ENCODE results near the gene MEX3D. TPM values are rescaled to one million over a fixed set of nuclear protein-coding genes. Genes with fewer than 3 reads are reported as not detected.

MEX3D gene
- total and polyA plus RNA-seq, 4 donors, result 0.92 to 9.1 (median 5.2) TPM

DNA sequence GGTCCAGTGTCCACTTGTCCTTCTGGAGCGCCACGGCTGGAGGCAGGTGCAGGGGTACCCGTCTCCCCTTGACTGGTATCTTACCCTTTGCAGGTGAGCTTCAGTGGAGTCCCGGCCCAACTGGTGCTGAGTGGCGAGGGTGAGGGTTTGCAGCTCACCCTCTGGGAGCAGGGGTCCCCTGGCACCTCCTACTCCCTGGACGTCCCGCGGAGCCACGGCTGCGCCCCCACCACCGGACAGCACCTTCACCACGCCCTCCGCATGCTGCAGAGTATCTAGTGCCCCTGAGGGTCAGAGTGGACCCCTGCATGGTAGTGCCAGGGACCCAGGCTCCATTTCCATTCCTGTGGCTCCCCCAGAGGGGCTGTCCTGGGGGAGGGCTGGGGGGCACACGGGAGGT, 33.2 kb downstream of the MEX3D start (continued):
- no peak for TF ChIP-seq CTCF (IDR thresholded peaks at IDR 0.05; ENCODE audit: low read depth, low read length, missing input control)
- no peak for TF ChIP-seq HNF4A (conservative IDR thresholded peaks at IDR 0.05)
- no peak for TF ChIP-seq RAD21 (IDR thresholded peaks at IDR 0.05)
- no peak for TF ChIP-seq JUND (IDR thresholded peaks at IDR 0.05)
- TF ChIP-seq EGR1 (IDR thresholded peaks at IDR 0.05; ENCODE audit: low read depth in 2 of 2), result no peak
- TF ChIP-seq HNF4G (IDR thresholded peaks at IDR 0.05), result no peak

DNA sequence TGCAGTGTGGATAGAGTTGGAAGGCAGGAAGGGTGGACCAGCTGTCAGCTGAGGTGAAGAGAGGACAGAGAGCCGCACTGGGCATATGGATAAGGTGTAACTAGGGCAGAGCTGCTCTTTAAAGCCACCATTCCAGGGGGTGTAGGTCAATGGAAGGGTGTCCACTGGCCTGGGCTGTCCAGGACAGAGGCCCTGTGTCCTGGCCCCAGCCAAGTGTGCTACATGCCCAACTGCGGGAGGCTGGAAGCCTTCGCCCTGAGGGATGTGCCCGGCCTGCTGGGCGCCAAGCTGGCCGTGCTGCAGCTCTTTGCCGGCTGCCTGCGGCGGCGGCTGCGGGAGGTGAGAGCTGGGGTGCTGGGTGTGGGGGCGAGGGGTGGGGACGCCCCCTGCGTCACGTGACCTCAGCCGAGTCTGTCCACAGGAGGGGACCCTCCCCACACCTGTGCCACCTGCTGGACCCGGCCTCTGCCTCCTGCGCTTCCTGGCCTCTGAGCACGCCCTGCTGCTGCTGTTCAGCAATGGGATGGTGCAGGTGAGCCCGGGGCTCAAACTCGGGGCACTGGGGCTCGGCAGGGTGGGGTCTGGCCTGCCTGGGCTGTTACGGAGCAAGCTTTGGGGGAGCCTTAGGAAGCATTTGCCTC, 34.5 kb downstream of the MEX3D start:
- Histone ChIP-seq H3K36me3 (ENCODE audit: control insufficient read depth in 4 of 4, insufficient read depth in 3 of 4, low read depth in 1 of 4, low read length in 3 of 4) (no peaks in the 10 kb centered on the region), H3K27me3 (ENCODE audit: control insufficient read depth in 4 of 4, insufficient read depth in 4 of 4, low read length in 3 of 4) (peaks cover 0 to 7% (median 0%) of the 10 kb centered on the region in 4 donors), H3K4me3 (ENCODE audit: low read depth in 1 of 3, low read length in 3 of 3) (no peak overlapping the region), H3K4me1 (ENCODE audit: control insufficient read depth in 4 of 4, insufficient read depth in 4 of 4, low read length in 3 of 4) (no peaks in the 10 kb centered on the region), H3K9me3 (ENCODE audit: control insufficient read depth in 4 of 4, low read length in 3 of 4) (no peaks in the 10 kb centered on the region), H3K27ac (ENCODE audit: low read depth in 1 of 2, low read length in 2 of 2) (no peak overlapping the region), H3K9ac (ENCODE audit: low read depth in 1 of 2, low read length in 2 of 2) (no peak overlapping the region)
- no peak for DNase-seq (ENCODE audit: low spot score)
- TF ChIP-seq, protein P1, sequence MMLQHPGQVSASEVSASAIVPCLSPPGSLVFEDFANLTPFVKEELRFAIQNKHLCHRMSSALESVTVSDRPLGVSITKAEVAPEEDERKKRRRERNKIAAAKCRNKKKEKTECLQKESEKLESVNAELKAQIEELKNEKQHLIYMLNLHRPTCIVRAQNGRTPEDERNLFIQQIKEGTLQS (IDR thresholded peaks at IDR 0.05), result no peak
- TF ChIP-seq HNF4G (IDR thresholded peaks at IDR 0.05) (no peak), FOXA1 (IDR thresholded peaks at IDR 0.05) (no peak), NR2F2 (IDR thresholded peaks at IDR 0.05) (no peak), EGR1 (IDR thresholded peaks at IDR 0.05; ENCODE audit: low read depth in 2 of 2) (no peak)
- 66% methylated on average over 23 of the region's 23 CpGs for whole genome bisulfite sequencing

- TF ChIP-seq RXRA (IDR thresholded peaks at IDR 0.05) (no peak), EGR1 (IDR thresholded peaks at IDR 0.05; ENCODE audit: low read depth in 2 of 2) (no peak), GABPA (IDR thresholded peaks at IDR 0.05 in 1 of 2, conservative IDR thresholded peaks at IDR 0.05 in 1 of 2) (no peak), NR2F2 (IDR thresholded peaks at IDR 0.05) (no peak), CTCF (IDR thresholded peaks at IDR 0.05; ENCODE audit: low read depth, low read length, missing input control) (no peak), ZBTB33 (IDR thresholded peaks at IDR 0.05) (no peak), JUND (IDR thresholded peaks at IDR 0.05) (no peak), MAX (IDR thresholded peaks at IDR 0.05) (no peak), YY1 (IDR thresholded peaks at IDR 0.05) (no peak), FOXA1 (IDR thresholded peaks at IDR 0.05) (no peak)
- TF ChIP-seq, protein P1 (IDR thresholded peaks at IDR 0.05), result no peak
- Histone ChIP-seq H3K4me3 (ENCODE audit: low read depth in 1 of 3, low read length in 3 of 3) (no peak overlapping the region), H3K27ac (ENCODE audit: low read depth in 1 of 2, low read length in 2 of 2) (no peak overlapping the region), H3K36me3 (ENCODE audit: control insufficient read depth in 4 of 4, insufficient read depth in 3 of 4, low read depth in 1 of 4, low read length in 3 of 4) (no peaks in the 10 kb centered on the region), H3K9ac (ENCODE audit: low read depth in 1 of 2, low read length in 2 of 2) (no peak overlapping the region), H3K9me3 (ENCODE audit: control insufficient read depth in 4 of 4, low read length in 3 of 4) (no peaks in the 10 kb centered on the region), H3K27me3 (ENCODE audit: control insufficient read depth in 4 of 4, insufficient read depth in 4 of 4, low read length in 3 of 4) (peaks cover 0 to 7% (median 1%) of the 10 kb centered on the region in 4 donors), H3K4me1 (ENCODE audit: control insufficient read depth in 4 of 4, insufficient read depth in 4 of 4, low read length in 3 of 4) (no peaks in the 10 kb centered on the region)
- no peak for DNase-seq (ENCODE audit: low spot score)
- 85% methylated on average over 9 of the region's 9 CpGs for WGBS
Measured at GRCh38 chr19:1532003-1532402, 36.1 kb downstream of the MEX3D start.
